GM12878 (cell line): ENCODE results near the gene ZPR1.
A peak's percentile ranks its signal among the peaks of the same experiment; 100 is the strongest.

Experiments used
- CREB1 ChIP-seq: IDR thresholded peaks from 2 replicates; pipeline ENCODE4 v1.6.1; 2012; ENCODE audit warnings: low read depth, mild to moderate bottlenecking, inconsistent platforms
- CTCF ChIP-seq, 3 experiments: IDR thresholded peaks in 2 of 3; conservative IDR thresholded peaks in 1 of 3; 2 replicates each; pipeline ENCODE4 v1.5.1; 2011; ENCODE audit warnings: low read depth in 3 of 3, low read length in 3 of 3, mild to moderate bottlenecking in 3 of 3, control low read depth in 2 of 3, moderate library complexity in 2 of 3, inconsistent platforms in 1 of 3, mixed read lengths in 1 of 3; ENCODE audit not compliant: control insufficient read depth in 2 of 3, insufficient read depth in 1 of 3; ENCODE audit errors: extremely low read depth in 1 of 3
- ESRRA ChIP-seq: IDR thresholded peaks from 2 replicates; pipeline ENCODE4 v1.6.1; 2012; ENCODE audit warnings: mild to moderate bottlenecking, low read length, improper control_type of control experiment
- NBN ChIP-seq: fragments of 450-650 bp; IDR thresholded peaks from 2 replicates; pipeline ENCODE4 v1.6.1; 2016
- NFYB ChIP-seq: IDR thresholded peaks from 2 replicates; pipeline ENCODE4 v1.6.1; 2011; ENCODE audit warnings: low read depth, mild to moderate bottlenecking, low read length, improper control_type of control experiment, moderate library complexity; ENCODE audit not compliant: insufficient read depth
- POLR2AphosphoS5 ChIP-seq: IDR thresholded peaks from 2 replicates; pipeline ENCODE4 v1.6.1; 2011; ENCODE audit warnings: mild to moderate bottlenecking, low read length, inconsistent platforms
- PRDM15 ChIP-seq: fragments of 450-650 bp; formaldehyde crosslinking; IDR thresholded peaks from 2 replicates; pipeline ENCODE4 v1.4.0; 2020; ENCODE audit warnings: mild to moderate bottlenecking, moderate library complexity
- SIX5 ChIP-seq: IDR thresholded peaks from 2 replicates; pipeline ENCODE4 v1.6.1; 2011; ENCODE audit warnings: mild to moderate bottlenecking, low read depth, low read length, moderate library complexity; ENCODE audit not compliant: severe bottlenecking
- SMC3 ChIP-seq: IDR thresholded peaks from 2 replicates; pipeline ENCODE4 v1.6.1; 2011; ENCODE audit warnings: low read length, improper control_type of control experiment, borderline replicate concordance
- ZNF24 ChIP-seq: fragments of 450-650 bp; IDR thresholded peaks from 2 replicates; pipeline ENCODE4 v1.6.1; 2017; ENCODE audit warnings: antibody characterized with exemption, mild to moderate bottlenecking
- ZNF274 ChIP-seq: IDR thresholded peaks from one replicate; pipeline ENCODE4 v1.8.0; 2011; ENCODE audit not compliant: insufficient read length, insufficient read depth
- TF ChIP-seq, protein P1 (sequence below): IDR thresholded peaks from 2 replicates; pipeline ENCODE4 v1.6.1; 2012; ENCODE audit warnings: low read depth, low read length, improper control_type of control experiment

GRCh38 chr11:116832350-116833290 lies 44.8 kb upstream of the ZPR1 start:
- TF ChIP-seq ZNF274 (no peak), CTCF (IDR thresholded peaks at IDR 0.05 in 2 of 3, conservative IDR thresholded peaks at IDR 0.05 in 1 of 3; ENCODE audit: control insufficient read depth in 2 of 3, extremely low read depth in 1 of 3, insufficient read depth in 1 of 3, low read depth in 3 of 3, low read length in 3 of 3) (peak; percentile 1 to 15 (median 14); a peak in 1 of 6 replicates), POLR2AphosphoS5 (no peak), SMC3 (0 out of 2 replicates have a peak, but pooled peaks have one; percentile 6), PRDM15 (CRISPR knock-in tag) (no peak), SIX5 (no peak), NBN (no peak), ZNF24 (no peak), CREB1 (no peak), ESRRA (no peak), NFYB (no peak)
- TF ChIP-seq, protein P1, sequence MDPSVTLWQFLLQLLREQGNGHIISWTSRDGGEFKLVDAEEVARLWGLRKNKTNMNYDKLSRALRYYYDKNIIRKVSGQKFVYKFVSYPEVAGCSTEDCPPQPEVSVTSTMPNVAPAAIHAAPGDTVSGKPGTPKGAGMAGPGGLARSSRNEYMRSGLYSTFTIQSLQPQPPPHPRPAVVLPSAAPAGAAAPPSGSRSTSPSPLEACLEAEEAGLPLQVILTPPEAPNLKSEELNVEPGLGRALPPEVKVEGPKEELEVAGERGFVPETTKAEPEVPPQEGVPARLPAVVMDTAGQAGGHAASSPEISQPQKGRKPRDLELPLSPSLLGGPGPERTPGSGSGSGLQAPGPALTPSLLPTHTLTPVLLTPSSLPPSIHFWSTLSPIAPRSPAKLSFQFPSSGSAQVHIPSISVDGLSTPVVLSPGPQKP = no peak
